Nephron (organoid): ENCODE measurements around the gene DNAH5.
A peak's percentile ranks its signal among the peaks of the same experiment; 100 is the strongest.

ENCODE experiments used
- H3K27ac Mint-ChIP-seq, 3 experiments: 2 replicates each; pipeline ENCODE4 v1.8.0; 2020; ENCODE audit warnings: mixed read lengths in 3 of 3, mild to moderate bottlenecking in 2 of 3, moderate library complexity in 1 of 3
- H3K27me3 Mint-ChIP-seq: 2 replicates; pipeline ENCODE4 v1.8.0; 2021; ENCODE audit warnings: low read depth, mild to moderate bottlenecking, moderate library complexity, mixed read lengths
- H3K36me3 Mint-ChIP-seq: 2 replicates; pipeline ENCODE4 v1.8.0; 2020; ENCODE audit warnings: low read depth, mixed read lengths
- H3K4me1 Mint-ChIP-seq: 2 replicates; pipeline ENCODE4 v1.8.0; 2020; ENCODE audit warnings: mixed read lengths
- H3K4me3 Mint-ChIP-seq, 3 experiments: 2 replicates each; pipeline ENCODE4 v1.8.0; 2020; ENCODE audit warnings: mild to moderate bottlenecking in 3 of 3, mixed read lengths in 3 of 3, moderate library complexity in 2 of 3
- H3K9me3 Mint-ChIP-seq: 2 replicates; pipeline ENCODE4 v1.8.0; 2020; ENCODE audit warnings: mixed read lengths
- TF ChIP-seq, protein P1 (sequence below), 3 experiments: fragments of 200-600 bp; sonication (generic); IDR thresholded peaks; one replicate each; pipeline ENCODE4 v1.5.0; 2021; ENCODE audit warnings: antibody characterized with exemption in 3 of 3; ENCODE audit not compliant: unreplicated experiment in 3 of 3

Gene DNAH5

DNA sequence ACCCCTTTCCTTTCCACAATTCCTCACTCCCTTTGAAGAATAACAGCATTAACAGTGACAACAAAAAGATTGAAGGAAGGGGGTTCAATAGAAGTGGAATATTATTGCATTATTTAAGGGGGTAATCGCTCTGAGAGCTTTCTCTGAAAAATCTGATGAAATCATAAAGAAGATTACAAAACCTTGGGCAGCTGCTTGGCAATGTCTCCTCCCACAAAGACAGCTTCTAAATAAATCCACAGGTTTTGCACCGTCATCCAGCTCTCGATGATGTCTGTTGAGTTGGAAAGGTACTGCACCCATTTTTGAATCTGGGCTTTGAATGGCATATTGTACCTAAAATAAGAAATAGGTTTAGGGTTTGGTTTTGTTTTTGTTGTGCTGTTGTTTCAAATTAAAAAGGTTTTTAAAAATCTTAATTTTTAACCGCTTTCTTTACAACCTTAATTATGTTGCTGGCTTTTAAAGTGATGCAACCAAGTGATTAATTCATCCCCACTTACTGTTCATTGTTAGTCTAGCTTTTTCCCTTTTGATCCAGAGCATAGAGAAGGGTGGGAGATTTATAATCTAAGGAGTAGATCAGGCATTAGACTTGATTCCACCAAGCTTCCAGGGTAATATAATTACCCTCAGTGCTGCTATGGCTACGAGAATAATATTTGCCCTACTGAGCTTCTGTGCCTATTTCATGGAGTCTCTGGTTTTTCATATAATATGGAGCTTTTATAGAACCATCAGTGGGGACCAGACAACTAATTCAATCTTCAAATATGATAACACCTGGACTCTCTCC is 85.0 kb downstream of the DNAH5 start:
- no peaks in the 10 kb centered on the region for H3K36me3 Mint-ChIP-seq
- no peaks in the 10 kb centered on the region for H3K27me3 Mint-ChIP-seq
- H3K4me1 Mint-ChIP-seq, result no peaks in the 10 kb centered on the region
- TF ChIP-seq, protein P1, sequence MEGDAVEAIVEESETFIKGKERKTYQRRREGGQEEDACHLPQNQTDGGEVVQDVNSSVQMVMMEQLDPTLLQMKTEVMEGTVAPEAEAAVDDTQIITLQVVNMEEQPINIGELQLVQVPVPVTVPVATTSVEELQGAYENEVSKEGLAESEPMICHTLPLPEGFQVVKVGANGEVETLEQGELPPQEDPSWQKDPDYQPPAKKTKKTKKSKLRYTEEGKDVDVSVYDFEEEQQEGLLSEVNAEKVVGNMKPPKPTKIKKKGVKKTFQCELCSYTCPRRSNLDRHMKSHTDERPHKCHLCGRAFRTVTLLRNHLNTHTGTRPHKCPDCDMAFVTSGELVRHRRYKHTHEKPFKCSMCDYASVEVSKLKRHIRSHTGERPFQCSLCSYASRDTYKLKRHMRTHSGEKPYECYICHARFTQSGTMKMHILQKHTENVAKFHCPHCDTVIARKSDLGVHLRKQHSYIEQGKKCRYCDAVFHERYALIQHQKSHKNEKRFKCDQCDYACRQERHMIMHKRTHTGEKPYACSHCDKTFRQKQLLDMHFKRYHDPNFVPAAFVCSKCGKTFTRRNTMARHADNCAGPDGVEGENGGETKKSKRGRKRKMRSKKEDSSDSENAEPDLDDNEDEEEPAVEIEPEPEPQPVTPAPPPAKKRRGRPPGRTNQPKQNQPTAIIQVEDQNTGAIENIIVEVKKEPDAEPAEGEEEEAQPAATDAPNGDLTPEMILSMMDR (IDR thresholded peaks at IDR 0.05; ENCODE audit: unreplicated experiment in 3 of 3), result no peak
- H3K4me3 Mint-ChIP-seq, result no peak overlapping the region
- H3K27ac Mint-ChIP-seq, result no peak overlapping the region
- H3K9me3 Mint-ChIP-seq, result peaks cover 6% of the 10 kb centered on the region

- no peaks in the 10 kb centered on the region for H3K9me3 Mint-ChIP-seq
These were observed 101.2 kb downstream of the DNAH5 start for GRCh38 chr5:13843175-13843846.

GRCh38 chr5:13833440-13833839 is 111.0 kb downstream of the DNAH5 start:
- Mint-ChIP-seq H3K4me3 (no peak overlapping the region), H3K36me3 (no peaks in the 10 kb centered on the region), H3K9me3 (peaks cover 3% of the 10 kb centered on the region), H3K27ac (no peak overlapping the region), H3K4me1 (no peaks in the 10 kb centered on the region), H3K27me3 (no peaks in the 10 kb centered on the region)
- TF ChIP-seq, protein P1 (IDR thresholded peaks at IDR 0.05; ENCODE audit: unreplicated experiment in 3 of 3), result no peak

More at GRCh38 chr5:13843175-13843846, 101.2 kb downstream of the DNAH5 start:
- Mint-ChIP-seq H3K27me3 (no peaks in the 10 kb centered on the region), H3K27ac (no peak overlapping the region), H3K4me3 (no peak overlapping the region), H3K36me3 (no peaks in the 10 kb centered on the region), H3K4me1 (no peaks in the 10 kb centered on the region)
- TF ChIP-seq, protein P1 (IDR thresholded peaks at IDR 0.05; ENCODE audit: unreplicated experiment in 3 of 3), result no peak

DNA sequence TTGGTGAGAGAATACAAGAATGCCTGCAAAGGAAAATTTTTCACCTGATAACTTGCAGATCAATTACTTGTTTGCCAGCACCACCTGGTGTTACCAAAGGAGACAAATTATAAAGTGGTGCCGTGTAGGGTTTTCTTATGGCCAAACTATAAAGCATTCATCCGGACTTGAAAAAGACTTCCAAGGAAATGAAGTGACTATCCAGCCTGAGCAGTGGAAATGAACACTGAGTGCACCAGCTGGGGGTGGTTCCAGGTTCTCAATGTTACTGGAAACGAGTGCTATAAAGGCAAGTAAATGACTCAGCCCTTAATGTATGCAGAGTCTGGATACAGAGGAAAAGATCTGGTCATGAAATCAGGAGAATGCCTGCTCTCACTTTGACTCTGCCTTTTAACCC is 113.1 kb downstream of the DNAH5 start:
- TF ChIP-seq, protein P1 (IDR thresholded peaks at IDR 0.05; ENCODE audit: unreplicated experiment in 3 of 3), result no peak
- Mint-ChIP-seq H3K27ac (peak overlapping the region in 1 of 3 experiments; percentile 10), H3K36me3 (no peaks in the 10 kb centered on the region), H3K4me1 (no peaks in the 10 kb centered on the region), H3K4me3 (no peak overlapping the region), H3K27me3 (no peaks in the 10 kb centered on the region), H3K9me3 (peaks cover 8% of the 10 kb centered on the region)

- Mint-ChIP-seq H3K36me3 (no peaks in the 10 kb centered on the region), H3K27me3 (no peaks in the 10 kb centered on the region), H3K27ac (no peak overlapping the region), H3K4me1 (no peaks in the 10 kb centered on the region), H3K9me3 (peaks cover 8% of the 10 kb centered on the region), H3K4me3 (no peak overlapping the region)
- TF ChIP-seq, protein P1 (IDR thresholded peaks at IDR 0.05; ENCODE audit: unreplicated experiment in 3 of 3), result no peak
These were observed 114.0 kb downstream of the DNAH5 start for GRCh38 chr5:13830536-13830935.
